Measurements from ENCODE around the gene REEP2.

- TF ChIP-seq CTCF (conservative IDR thresholded peaks at IDR 0.05): no peak
- no peak for TF ChIP-seq ZFX (IDR thresholded peaks at IDR 0.05)
These were observed at the start of gene REEP2 for GRCh38 chr5:138438724-138439476.
